ENCODE data around the gene ADCY7. TPM values are rescaled to one million over a fixed set of nuclear protein-coding genes. Genes with fewer than 3 reads are reported as not detected.

The ADCY7 gene
- polyA plus RNA-seq (2013, experiment 1 of 2; ENCODE audit: insufficient read length): 26.3 TPM
- 28.4 TPM for polyA plus RNA-seq (2013, experiment 2 of 2; ENCODE audit: insufficient read length)

GRCh38 chr16:50266337-50267091 lies at the start of gene ADCY7:
Gene ADCY7 (plus strand): TSS chr16:50266551. CDS start chr16:50288180, 21,629 bp downstream.
- DNase-seq: peak; percentile 91

DNA sequence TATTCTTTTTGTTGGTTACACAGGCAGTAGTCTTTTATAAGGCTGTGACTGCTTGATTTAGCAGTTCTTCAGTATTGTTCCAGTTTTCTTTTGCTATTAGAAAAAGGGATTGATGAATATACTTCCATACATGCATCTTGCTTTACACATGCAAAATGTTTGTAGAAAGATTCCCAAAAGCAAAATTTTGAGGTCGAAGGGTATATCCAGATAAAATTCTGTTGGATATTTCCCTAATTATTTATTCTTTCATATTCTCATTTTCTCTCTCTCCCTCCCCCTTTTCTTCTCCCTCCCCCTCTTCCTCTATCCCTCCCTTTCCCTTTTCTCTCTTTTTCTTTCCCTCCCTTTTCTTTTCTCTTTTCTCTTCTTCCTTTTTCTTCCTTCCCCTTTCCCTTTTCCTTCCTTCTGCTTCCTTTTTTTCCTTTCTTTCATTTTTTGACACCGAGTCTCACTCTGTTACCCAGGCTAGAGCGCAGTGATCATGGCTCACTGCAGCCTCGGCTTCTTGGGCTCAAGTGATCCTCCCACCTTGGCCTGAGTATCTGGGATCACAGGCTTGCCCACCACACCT lies 46.9 kb upstream of the ADCY7 start:
- no peak for DNase-seq

- peak; percentile 28 for DNase-seq
These were observed 42.1 kb upstream of the ADCY7 start for GRCh38 chr16:50224286-50224685.

DNA sequence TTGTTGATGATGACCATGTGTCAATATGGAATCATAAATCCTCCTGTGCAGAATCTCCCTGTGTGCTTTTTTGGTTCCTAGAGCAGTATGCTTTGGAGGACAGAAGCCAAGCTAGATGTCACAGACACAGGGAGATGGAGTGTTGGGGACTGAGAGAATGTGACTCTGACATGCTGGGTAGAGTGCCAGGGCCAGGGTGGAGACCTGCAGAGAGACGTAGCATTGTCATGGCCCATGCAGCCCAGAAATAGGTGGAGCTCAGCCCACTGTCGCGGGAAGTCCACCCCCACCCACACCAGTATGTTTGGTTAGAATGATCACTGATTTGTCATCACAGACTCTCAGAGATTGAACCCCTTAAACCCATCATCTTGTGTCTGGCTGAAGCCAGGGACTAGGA lies 39.2 kb upstream of the ADCY7 start:
- no peak for DNase-seq

GRCh38 chr16:50227665-50228064 lies 38.7 kb upstream of the ADCY7 start:
- no peak for DNase-seq

GRCh38 chr16:50228364-50228868 lies 37.9 kb upstream of the ADCY7 start:
- no peak for DNase-seq

DNA sequence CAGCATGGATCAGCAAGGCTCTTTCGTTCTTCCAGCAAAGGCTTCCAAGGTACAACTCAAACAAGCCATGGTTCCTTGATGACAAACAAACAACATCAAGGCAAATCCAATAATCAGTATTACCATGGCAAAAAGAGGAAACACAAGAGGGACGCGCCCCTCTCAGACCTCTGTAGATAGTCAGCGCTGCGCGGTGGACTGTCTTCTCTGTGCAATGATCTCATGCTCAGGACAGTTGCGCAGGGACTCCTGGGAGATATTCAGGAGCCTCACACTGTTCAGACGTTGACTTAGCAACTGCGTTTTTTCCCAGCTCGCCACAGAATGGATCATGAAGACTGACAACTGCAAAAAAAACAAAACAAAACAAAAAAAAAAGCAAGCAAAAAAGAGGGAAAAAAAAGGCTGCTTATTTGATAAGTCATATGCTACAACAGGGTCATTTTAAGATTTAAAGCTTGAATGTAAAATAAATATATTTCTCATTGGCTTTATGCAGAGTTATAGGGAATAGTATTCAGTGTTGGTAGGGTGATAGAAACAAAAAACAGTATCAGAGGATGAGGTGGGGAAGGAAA lies 37.1 kb upstream of the ADCY7 start:
- no peak for DNase-seq

DNA sequence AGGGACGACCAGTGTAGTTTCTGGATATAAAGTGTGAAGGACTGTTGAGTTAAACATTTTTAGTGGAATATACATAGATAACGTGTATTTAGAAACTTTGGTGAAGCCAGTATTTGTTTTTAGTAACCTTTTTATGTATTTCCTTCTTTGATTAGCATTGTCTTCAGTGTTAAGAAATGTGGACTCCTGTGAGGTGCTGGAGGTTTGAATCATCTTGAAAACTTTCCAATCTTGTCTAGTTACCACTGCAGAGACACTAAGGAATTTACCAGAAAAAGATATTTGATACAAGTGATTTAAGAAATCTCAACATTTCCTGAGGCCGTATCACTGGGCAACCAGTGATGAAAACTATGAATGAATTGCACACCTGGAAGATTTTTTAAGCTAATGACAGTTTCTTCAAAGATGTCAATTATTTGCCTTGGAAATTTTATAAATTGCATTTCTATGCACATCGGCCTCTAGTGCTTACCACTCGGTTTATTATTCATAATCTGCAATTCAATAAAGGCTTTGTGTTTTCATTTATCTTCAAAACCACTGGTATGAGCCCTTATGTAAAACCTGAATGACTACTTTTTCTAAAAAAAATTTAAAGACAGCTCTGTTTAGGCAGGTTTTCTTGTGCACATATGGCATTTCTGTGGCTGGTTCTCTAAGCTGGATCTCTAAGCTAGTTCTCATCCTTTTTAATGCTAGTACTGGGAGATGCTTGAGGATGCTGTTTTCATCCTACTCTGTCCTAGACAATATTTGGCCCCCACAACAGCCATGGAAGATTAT lies 31.4 kb upstream of the ADCY7 start:
- DNase-seq: peak; percentile 69

- peak; percentile 29 for DNase-seq
These were observed 30.8 kb upstream of the ADCY7 start for GRCh38 chr16:50235581-50235980.

DNA sequence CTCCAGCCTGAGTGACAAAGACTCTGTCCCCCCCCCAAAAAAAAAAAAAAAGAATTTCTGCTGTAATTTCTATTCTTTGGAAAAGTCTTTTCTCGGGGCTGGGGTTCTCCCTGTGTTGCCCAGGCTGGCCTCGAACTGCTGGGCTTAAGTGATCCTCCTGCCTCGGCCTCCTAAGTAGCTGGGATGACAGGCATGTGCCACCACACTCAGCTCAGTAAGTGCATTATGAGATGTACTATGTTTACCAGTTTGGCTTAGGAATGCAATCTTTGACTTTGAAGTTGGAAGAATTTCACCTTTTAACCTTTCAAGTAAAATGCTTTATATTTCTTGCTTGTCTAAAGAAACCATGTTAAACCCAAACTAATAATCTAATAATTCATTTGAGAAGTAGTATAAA lies 28.0 kb upstream of the ADCY7 start:
- DNase-seq: no peak

DNA sequence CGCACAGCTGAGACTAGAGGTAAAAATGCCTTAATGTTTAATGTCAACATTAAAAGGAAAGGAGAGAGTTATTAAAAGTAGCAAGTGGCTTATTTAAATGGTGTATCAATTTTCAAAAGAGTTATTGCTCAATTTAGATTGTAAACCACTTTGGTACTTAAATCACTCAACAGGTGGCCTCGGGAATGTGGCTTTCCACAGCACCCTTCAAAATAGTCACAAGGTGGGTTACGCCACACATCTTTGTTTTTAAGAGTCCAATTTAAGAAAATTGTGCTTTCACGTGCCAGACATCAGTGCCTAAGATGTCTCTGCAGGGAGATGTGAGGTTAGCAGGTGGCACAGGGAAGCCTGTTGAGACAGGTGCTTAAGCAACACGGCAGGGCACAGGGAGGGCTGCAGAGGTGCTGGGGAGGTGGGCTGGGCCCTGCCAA lies 27.5 kb upstream of the ADCY7 start:
- no peak for DNase-seq

DNA sequence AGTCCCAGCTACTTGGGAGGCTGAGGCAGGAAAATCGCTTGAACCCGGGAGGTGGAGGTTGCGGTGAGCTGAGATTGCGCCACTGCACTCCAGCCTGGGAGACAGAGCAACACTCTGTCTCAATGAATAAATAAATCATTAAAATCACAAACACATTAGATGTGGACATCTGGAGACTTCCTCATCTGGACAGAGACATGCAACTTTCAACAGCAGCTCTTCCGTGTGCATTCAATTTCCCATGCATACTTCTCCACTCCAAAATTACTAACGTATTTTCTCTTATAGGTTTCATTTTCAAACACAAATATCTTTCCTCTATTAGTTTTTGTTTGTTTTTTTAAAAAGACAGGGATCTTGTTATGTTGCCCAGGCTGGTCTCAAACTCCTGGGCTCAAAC lies 23.3 kb upstream of the ADCY7 start:
- DNase-seq: peak; percentile 54

DNA sequence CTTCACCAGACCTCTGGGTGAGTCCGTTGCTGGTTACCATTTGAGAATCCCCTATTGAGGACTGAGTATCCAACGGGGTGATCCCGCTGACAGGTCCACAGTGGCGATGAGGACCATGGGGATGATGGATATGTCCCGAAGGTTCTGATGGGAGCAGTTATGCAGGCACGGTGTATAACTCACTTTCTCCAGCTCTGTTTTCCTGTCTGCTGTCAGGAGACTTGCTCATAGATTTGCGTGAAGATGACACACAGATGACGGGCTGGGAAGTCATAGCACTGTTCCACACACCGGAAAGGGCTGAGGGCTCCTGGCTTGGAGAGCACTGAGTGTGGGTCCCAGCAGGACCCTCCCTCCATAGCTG lies 22.2 kb upstream of the ADCY7 start:
- DNase-seq: peak; percentile 29

GRCh38 chr16:50244504-50245416 lies 21.6 kb upstream of the ADCY7 start:
- no peak for DNase-seq

- peak; percentile 68 for DNase-seq
These were observed 20.7 kb upstream of the ADCY7 start for GRCh38 chr16:50245417-50246298.

GRCh38 chr16:50246299-50247122 lies 19.8 kb upstream of the ADCY7 start:
- no peak for DNase-seq

DNA sequence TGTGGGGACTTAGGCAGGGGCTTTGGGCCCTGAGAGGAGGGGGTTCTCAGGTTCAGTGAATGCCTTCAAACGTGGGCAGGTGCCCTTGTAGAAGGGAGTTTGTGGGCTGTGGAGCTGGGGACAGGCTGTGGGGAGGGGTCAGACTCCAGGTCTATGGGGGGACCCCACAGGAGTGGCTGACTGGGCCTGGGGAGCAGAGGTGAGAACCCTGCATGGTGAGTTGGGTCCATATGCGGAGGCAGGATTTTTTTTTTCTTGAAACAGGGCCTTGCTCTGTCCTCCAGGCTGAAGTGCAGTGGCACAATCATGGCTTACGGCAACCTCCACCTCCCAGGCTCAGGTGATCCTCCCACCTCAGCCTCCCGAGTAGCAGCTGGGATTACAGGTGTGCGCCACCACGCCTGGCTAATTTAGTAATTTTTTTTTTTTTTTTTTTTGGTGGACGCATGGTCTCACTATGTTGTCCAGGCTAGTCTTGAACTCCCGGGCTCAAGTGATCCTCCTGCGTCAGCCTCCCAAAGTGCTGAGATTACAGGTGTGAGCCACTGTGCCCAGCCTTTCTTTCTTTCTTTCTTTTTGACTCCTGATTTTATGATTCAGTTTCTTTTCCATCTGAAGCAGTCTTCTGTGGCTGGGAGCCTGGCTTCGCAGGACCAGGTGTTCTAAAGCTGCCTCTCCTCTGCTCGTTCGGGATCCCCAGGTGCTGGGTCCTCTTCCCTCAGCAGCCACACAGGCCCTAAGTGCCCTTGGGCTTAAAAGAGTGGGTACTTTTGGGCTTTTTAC lies 19.0 kb upstream of the ADCY7 start:
- DNase-seq: no peak

- DNase-seq: no peak
These were observed 18.3 kb upstream of the ADCY7 start for GRCh38 chr16:50247906-50248608.
